NCI-H2227 (cell line): ENCODE measurements around the gene RELN.

ENCODE experiments used
- DNase-seq: peaks from one replicate; lab custom pipeline; 2025; ENCODE audit not compliant: unreplicated experiment; lab: John Stamatoyannopoulos, UW

RELN gene

GRCh38 chr7:103648135-103648534 is 341.3 kb downstream of the RELN start:
- no peak for DNase-seq

- no peak for DNase-seq
These were observed 345.1 kb downstream of the RELN start for GRCh38 chr7:103644319-103644718.

- DNase-seq: no peak
These were observed 349.3 kb downstream of the RELN start for GRCh38 chr7:103640031-103640779.

- no peak for DNase-seq
These were observed 351.7 kb downstream of the RELN start for GRCh38 chr7:103637726-103638125.

GRCh38 chr7:103637094-103637493 is 352.4 kb downstream of the RELN start:
- no peak for DNase-seq

GRCh38 chr7:103636153-103636552 is 353.3 kb downstream of the RELN start:
- no peak for DNase-seq

GRCh38 chr7:103632972-103633371 is 356.5 kb downstream of the RELN start:
- no peak for DNase-seq

- no peak for DNase-seq
These were observed 357.3 kb downstream of the RELN start for GRCh38 chr7:103632005-103632639.

- DNase-seq: peak; percentile 13
These were observed 359.1 kb downstream of the RELN start for GRCh38 chr7:103630318-103630717.

GRCh38 chr7:103628742-103629141 is 360.7 kb downstream of the RELN start:
- DNase-seq: no peak

GRCh38 chr7:103626776-103627175 is 362.7 kb downstream of the RELN start:
- DNase-seq: no peak

GRCh38 chr7:103622274-103622673 is 367.2 kb downstream of the RELN start:
- no peak for DNase-seq

GRCh38 chr7:103613655-103614642 is 375.5 kb downstream of the RELN start:
- peak; percentile 26 for DNase-seq

- DNase-seq: no peak
These were observed 379.7 kb downstream of the RELN start for GRCh38 chr7:103609778-103610177.

GRCh38 chr7:103605640-103606039 is 383.8 kb downstream of the RELN start:
- no peak for DNase-seq

- no peak for DNase-seq
These were observed 391.0 kb downstream of the RELN start for GRCh38 chr7:103598326-103598905.

GRCh38 chr7:103597606-103598005 is 391.9 kb downstream of the RELN start:
- DNase-seq: no peak

- DNase-seq: no peak
These were observed 395.3 kb downstream of the RELN start for GRCh38 chr7:103594186-103594585.

- DNase-seq: no peak
These were observed 395.8 kb downstream of the RELN start for GRCh38 chr7:103593691-103594090.

GRCh38 chr7:103592844-103593243 is 396.6 kb downstream of the RELN start:
- DNase-seq: no peak

GRCh38 chr7:103592187-103592586 is 397.3 kb downstream of the RELN start:
- no peak for DNase-seq
